Testis (tissue), 2 donors: ENCODE results near the gene TNP2.

ENCODE experiments used
- POLR2A ChIP-seq: fragments of 450-650 bp; IDR thresholded peaks from one replicate; pipeline ENCODE4 v1.6.1; 2017; ENCODE audit warnings: antibody characterized with exemption, mild to moderate bottlenecking, moderate library complexity
- TF ChIP-seq, protein P1 (sequence below), 3 experiments: fragments of 450-650 bp in 2 of 3; fragments of 200-600 bp in 1 of 3; sonication (generic) in 1 of 3; IDR thresholded peaks; one replicate each; pipeline ENCODE4 v1.5.1; 2016 to 2019; ENCODE audit warnings: antibody characterized with exemption in 3 of 3, mild to moderate bottlenecking in 2 of 3, moderate library complexity in 1 of 3

- TF ChIP-seq, protein P1, sequence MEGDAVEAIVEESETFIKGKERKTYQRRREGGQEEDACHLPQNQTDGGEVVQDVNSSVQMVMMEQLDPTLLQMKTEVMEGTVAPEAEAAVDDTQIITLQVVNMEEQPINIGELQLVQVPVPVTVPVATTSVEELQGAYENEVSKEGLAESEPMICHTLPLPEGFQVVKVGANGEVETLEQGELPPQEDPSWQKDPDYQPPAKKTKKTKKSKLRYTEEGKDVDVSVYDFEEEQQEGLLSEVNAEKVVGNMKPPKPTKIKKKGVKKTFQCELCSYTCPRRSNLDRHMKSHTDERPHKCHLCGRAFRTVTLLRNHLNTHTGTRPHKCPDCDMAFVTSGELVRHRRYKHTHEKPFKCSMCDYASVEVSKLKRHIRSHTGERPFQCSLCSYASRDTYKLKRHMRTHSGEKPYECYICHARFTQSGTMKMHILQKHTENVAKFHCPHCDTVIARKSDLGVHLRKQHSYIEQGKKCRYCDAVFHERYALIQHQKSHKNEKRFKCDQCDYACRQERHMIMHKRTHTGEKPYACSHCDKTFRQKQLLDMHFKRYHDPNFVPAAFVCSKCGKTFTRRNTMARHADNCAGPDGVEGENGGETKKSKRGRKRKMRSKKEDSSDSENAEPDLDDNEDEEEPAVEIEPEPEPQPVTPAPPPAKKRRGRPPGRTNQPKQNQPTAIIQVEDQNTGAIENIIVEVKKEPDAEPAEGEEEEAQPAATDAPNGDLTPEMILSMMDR (IDR thresholded peaks at IDR 0.05) = no peak
- TF ChIP-seq POLR2A = no peak
Observed at GRCh38 chr16:11250091-11250785, 18.9 kb downstream of the TNP2 start.
